Liver (tissue), 9 donors: ENCODE data around the gene PADI6. TPM values are rescaled to one million over a fixed set of nuclear protein-coding genes. Genes with fewer than 3 reads are reported as not detected.

Experiments
- DNase-seq: peaks from one replicate; pipeline ENCODE4 v3.0.0-alpha.2; 2017; ENCODE audit warnings: low spot score
- H3K27ac ChIP-seq, 2 donors: one replicate each; pipeline ENCODE4 v1.7.0; 2013; ENCODE audit warnings: inconsistent platforms in 2 of 2, low read length in 2 of 2, control low read depth in 1 of 2, low read depth in 1 of 2, mild to moderate bottlenecking in 1 of 2
- H3K27me3 ChIP-seq, 4 donors: one replicate each; pipeline versions ENCODE4 v1.6.1 to v1.7.0; 2013; ENCODE audit warnings: low read length in 3 of 4, inconsistent platforms in 1 of 4, mild to moderate bottlenecking in 1 of 4, moderate library complexity in 1 of 4; ENCODE audit not compliant: control insufficient read depth in 4 of 4, insufficient read depth in 4 of 4
- H3K36me3 ChIP-seq, 4 donors: one replicate each; pipeline versions ENCODE4 v1.6.1 to v1.7.0; 2013; ENCODE audit warnings: low read length in 3 of 4, mild to moderate bottlenecking in 3 of 4, low read depth in 1 of 4, moderate library complexity in 1 of 4; ENCODE audit not compliant: control insufficient read depth in 4 of 4, insufficient read depth in 3 of 4
- H3K4me1 ChIP-seq, 4 donors: one replicate each; pipeline versions ENCODE4 v1.6.1 to v1.7.0; 2013; ENCODE audit warnings: low read length in 3 of 4, mild to moderate bottlenecking in 3 of 4, moderate library complexity in 1 of 4; ENCODE audit not compliant: control insufficient read depth in 4 of 4, insufficient read depth in 4 of 4
- H3K4me3 ChIP-seq, 3 donors: one replicate each; pipeline versions ENCODE4 v1.6.1 to v1.7.0; 2013; ENCODE audit warnings: low read length in 3 of 3, control low read depth in 1 of 3, low read depth in 1 of 3, mild to moderate bottlenecking in 1 of 3
- H3K9ac ChIP-seq, 2 donors: one replicate each; pipeline ENCODE4 v1.7.0; 2013; ENCODE audit warnings: low read length in 2 of 2, mild to moderate bottlenecking in 2 of 2, moderate library complexity in 2 of 2, control low read depth in 1 of 2, low read depth in 1 of 2
- H3K9me3 ChIP-seq, 4 donors: one replicate each; pipeline versions ENCODE4 v1.6.1 to v1.7.0; 2013; ENCODE audit warnings: low read length in 3 of 4; ENCODE audit not compliant: control insufficient read depth in 4 of 4
- EGR1 ChIP-seq, 2 donors: IDR thresholded peaks; 2 replicates each; pipeline ENCODE4 v1.6.1; 2016 to 2018; ENCODE audit warnings: antibody characterized with exemption in 2 of 2, low read depth in 2 of 2
- FOXA2 ChIP-seq: IDR thresholded peaks from 2 replicates; pipeline ENCODE4 v1.6.1; 2016; ENCODE audit warnings: antibody characterized with exemption
- GABPA ChIP-seq, 2 donors: IDR thresholded peaks in 1 of 2; conservative IDR thresholded peaks in 1 of 2; 2 replicates each; pipeline ENCODE4 v1.6.1; 2016; ENCODE audit warnings: antibody characterized with exemption in 2 of 2, mild to moderate bottlenecking in 1 of 2, moderate library complexity in 1 of 2
- HNF4A ChIP-seq, 2 donors: conservative IDR thresholded peaks; 2 replicates each; pipeline ENCODE4 v1.6.1; 2016; ENCODE audit warnings: antibody characterized with exemption in 2 of 2, mild to moderate bottlenecking in 2 of 2
- HNF4G ChIP-seq: IDR thresholded peaks from 2 replicates; pipeline ENCODE4 v1.6.1; 2016; ENCODE audit warnings: antibody characterized with exemption
- JUND ChIP-seq, 2 donors: IDR thresholded peaks; 2 replicates each; pipeline ENCODE4 v1.6.1; 2016; ENCODE audit warnings: antibody characterized with exemption in 2 of 2
- NR2F2 ChIP-seq: IDR thresholded peaks from 2 replicates; pipeline ENCODE4 v1.6.1; 2016; ENCODE audit warnings: antibody characterized with exemption
- RAD21 ChIP-seq, 2 donors: IDR thresholded peaks; 2 replicates each; pipeline ENCODE4 v1.6.1; 2016; ENCODE audit warnings: antibody characterized with exemption in 2 of 2, mild to moderate bottlenecking in 2 of 2
- RXRA ChIP-seq, 2 donors: IDR thresholded peaks; 2 replicates each; pipeline ENCODE4 v1.6.1; 2017 to 2018; ENCODE audit warnings: antibody characterized with exemption in 2 of 2, mild to moderate bottlenecking in 1 of 2
- SP1 ChIP-seq: IDR thresholded peaks from 2 replicates; pipeline ENCODE4 v1.6.1; 2018; ENCODE audit warnings: antibody characterized with exemption, mild to moderate bottlenecking
- TAF1 ChIP-seq: conservative IDR thresholded peaks from 2 replicates; pipeline ENCODE4 v1.6.1; 2016; ENCODE audit warnings: antibody characterized with exemption, mild to moderate bottlenecking
- YY1 ChIP-seq: IDR thresholded peaks from 2 replicates; pipeline ENCODE4 v1.6.1; 2016; ENCODE audit warnings: antibody characterized with exemption, mild to moderate bottlenecking
- WGBS: extraction: QIAGEN DNeasy Blood & Tissue Kit; methylation state at CpG from one replicate; pipeline ENCODE4 v1.1.7; 2013; 5-methylcytosine and 5-hydroxymethylcytosine counted together
- polyA plus RNA-seq, 2 donors: library from polyadenylated mRNA; stranded (reverse) in 1 of 2; unstranded in 1 of 2; fragments of 200-250 nt in 1 of 2; fragments of >200 nt in 1 of 2; fragmentation: Nextera tagmentation in 1 of 2; extraction: Ambion mirVana in 1 of 2; gene quantifications; one replicate each; pipeline versions ENCODE4 v1.2.1 to v1.2.3, GENCODE V29; 2013 to 2015
- total RNA-seq, 2 donors: library from RNA; depleted of rRNA; stranded (reverse); fragments of >200 nt; gene quantifications; one replicate each; pipeline ENCODE4 v1.2.3, GENCODE V29; 2014
- TF ChIP-seq, protein P1 (sequence below): IDR thresholded peaks from 2 replicates; pipeline ENCODE4 v1.6.1; 2016; ENCODE audit warnings: antibody characterized with exemption
- TF ChIP-seq, protein P2 (sequence below): fragments of 150-350 bp; IDR thresholded peaks from 2 replicates; pipeline ENCODE4 v1.5.1; 2017; ENCODE audit warnings: improper control_type of control experiment, low read depth, low read length; ENCODE audit not compliant: missing input control
- TF ChIP-seq, protein P3 (sequence below): IDR thresholded peaks from 2 replicates; pipeline ENCODE4 v1.6.1; 2016; ENCODE audit warnings: antibody characterized with exemption
- TF ChIP-seq, protein P4 (sequence below): IDR thresholded peaks from 2 replicates; pipeline ENCODE4 v1.6.1; 2016; ENCODE audit warnings: antibody characterized with exemption, mild to moderate bottlenecking
- donor health status: healthy.
- donor health status: healthy.
- donor health status: healthy.
- donor health status: healthy.
- donor health status: healthy.

Gene PADI6
- total and polyA plus RNA-seq, 4 donors, result not detected

GRCh38 chr1:17432412-17432811 is 60.4 kb downstream of the PADI6 start:
- no peaks in the 10 kb centered on the region for H3K9me3 ChIP-seq
- no peak for DNase-seq
- no peak overlapping the region for H3K27ac ChIP-seq
- no peak overlapping the region for H3K4me3 ChIP-seq
- peaks cover 4 to 19% (median 17%) of the 10 kb centered on the region in 4 donors for H3K4me1 ChIP-seq
- no peak overlapping the region for H3K9ac ChIP-seq
- H3K36me3 ChIP-seq, result peaks cover 4 to 11% (median 7%) of the 10 kb centered on the region in 4 donors
- WGBS, result 89% methylated on average over 3 of the region's 3 CpGs
- no peak for TF ChIP-seq YY1
- TF ChIP-seq, protein P1, sequence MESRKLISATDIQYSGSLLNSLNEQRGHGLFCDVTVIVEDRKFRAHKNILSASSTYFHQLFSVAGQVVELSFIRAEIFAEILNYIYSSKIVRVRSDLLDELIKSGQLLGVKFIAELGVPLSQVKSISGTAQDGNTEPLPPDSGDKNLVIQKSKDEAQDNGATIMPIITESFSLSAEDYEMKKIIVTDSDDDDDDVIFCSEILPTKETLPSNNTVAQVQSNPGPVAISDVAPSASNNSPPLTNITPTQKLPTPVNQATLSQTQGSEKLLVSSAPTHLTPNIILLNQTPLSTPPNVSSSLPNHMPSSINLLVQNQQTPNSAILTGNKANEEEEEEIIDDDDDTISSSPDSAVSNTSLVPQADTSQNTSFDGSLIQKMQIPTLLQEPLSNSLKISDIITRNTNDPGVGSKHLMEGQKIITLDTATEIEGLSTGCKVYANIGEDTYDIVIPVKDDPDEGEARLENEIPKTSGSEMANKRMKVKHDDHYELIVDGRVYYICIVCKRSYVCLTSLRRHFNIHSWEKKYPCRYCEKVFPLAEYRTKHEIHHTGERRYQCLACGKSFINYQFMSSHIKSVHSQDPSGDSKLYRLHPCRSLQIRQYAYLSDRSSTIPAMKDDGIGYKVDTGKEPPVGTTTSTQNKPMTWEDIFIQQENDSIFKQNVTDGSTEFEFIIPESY, result no peak
- no peak for TF ChIP-seq HNF4A (conservative IDR thresholded peaks at IDR 0.05)
- no peak for TF ChIP-seq NR2F2
- no peak for TF ChIP-seq RXRA (IDR thresholded peaks at IDR 0.05)
- no peak for TF ChIP-seq JUND (IDR thresholded peaks at IDR 0.05)
- TF ChIP-seq, protein P2, sequence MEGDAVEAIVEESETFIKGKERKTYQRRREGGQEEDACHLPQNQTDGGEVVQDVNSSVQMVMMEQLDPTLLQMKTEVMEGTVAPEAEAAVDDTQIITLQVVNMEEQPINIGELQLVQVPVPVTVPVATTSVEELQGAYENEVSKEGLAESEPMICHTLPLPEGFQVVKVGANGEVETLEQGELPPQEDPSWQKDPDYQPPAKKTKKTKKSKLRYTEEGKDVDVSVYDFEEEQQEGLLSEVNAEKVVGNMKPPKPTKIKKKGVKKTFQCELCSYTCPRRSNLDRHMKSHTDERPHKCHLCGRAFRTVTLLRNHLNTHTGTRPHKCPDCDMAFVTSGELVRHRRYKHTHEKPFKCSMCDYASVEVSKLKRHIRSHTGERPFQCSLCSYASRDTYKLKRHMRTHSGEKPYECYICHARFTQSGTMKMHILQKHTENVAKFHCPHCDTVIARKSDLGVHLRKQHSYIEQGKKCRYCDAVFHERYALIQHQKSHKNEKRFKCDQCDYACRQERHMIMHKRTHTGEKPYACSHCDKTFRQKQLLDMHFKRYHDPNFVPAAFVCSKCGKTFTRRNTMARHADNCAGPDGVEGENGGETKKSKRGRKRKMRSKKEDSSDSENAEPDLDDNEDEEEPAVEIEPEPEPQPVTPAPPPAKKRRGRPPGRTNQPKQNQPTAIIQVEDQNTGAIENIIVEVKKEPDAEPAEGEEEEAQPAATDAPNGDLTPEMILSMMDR, result no peak
- TF ChIP-seq RAD21 (IDR thresholded peaks at IDR 0.05), result no peak
- TF ChIP-seq SP1, result no peak
- TF ChIP-seq TAF1, result no peak
- TF ChIP-seq, protein P3, sequence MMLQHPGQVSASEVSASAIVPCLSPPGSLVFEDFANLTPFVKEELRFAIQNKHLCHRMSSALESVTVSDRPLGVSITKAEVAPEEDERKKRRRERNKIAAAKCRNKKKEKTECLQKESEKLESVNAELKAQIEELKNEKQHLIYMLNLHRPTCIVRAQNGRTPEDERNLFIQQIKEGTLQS, result no peak
- TF ChIP-seq EGR1 (IDR thresholded peaks at IDR 0.05; ENCODE audit: low read depth in 2 of 2), result no peak
- TF ChIP-seq GABPA (IDR thresholded peaks at IDR 0.05 in 1 of 2, conservative IDR thresholded peaks at IDR 0.05 in 1 of 2), result no peak
- no peak for TF ChIP-seq HNF4G
- TF ChIP-seq FOXA2, result no peak
- no peaks in the 10 kb centered on the region for H3K27me3 ChIP-seq

GRCh38 chr1:17433261-17433660 is 61.3 kb downstream of the PADI6 start:
- Histone ChIP-seq H3K27ac (no peak overlapping the region), H3K36me3 (peaks cover 0 to 3% (median 2%) of the 10 kb centered on the region in 4 donors), H3K9me3 (no peaks in the 10 kb centered on the region), H3K4me3 (no peak overlapping the region), H3K27me3 (no peaks in the 10 kb centered on the region), H3K9ac (no peak overlapping the region), H3K4me1 (peaks cover 4 to 19% (median 17%) of the 10 kb centered on the region in 4 donors)
- no peak for TF ChIP-seq NR2F2
- WGBS, result 90% methylated on average over 13 of the region's 13 CpGs
- DNase-seq, result no peak

GRCh38 chr1:17434016-17434415 is 62.0 kb downstream of the PADI6 start:
- Histone ChIP-seq H3K27me3 (no peaks in the 10 kb centered on the region), H3K27ac (no peak overlapping the region), H3K9me3 (no peaks in the 10 kb centered on the region), H3K36me3 (peaks cover 0 to 2% (median 0%) of the 10 kb centered on the region in 4 donors), H3K4me1 (peaks cover 4 to 19% (median 15%) of the 10 kb centered on the region in 4 donors), H3K4me3 (no peak overlapping the region), H3K9ac (no peak overlapping the region)
- TF ChIP-seq, protein P4, sequence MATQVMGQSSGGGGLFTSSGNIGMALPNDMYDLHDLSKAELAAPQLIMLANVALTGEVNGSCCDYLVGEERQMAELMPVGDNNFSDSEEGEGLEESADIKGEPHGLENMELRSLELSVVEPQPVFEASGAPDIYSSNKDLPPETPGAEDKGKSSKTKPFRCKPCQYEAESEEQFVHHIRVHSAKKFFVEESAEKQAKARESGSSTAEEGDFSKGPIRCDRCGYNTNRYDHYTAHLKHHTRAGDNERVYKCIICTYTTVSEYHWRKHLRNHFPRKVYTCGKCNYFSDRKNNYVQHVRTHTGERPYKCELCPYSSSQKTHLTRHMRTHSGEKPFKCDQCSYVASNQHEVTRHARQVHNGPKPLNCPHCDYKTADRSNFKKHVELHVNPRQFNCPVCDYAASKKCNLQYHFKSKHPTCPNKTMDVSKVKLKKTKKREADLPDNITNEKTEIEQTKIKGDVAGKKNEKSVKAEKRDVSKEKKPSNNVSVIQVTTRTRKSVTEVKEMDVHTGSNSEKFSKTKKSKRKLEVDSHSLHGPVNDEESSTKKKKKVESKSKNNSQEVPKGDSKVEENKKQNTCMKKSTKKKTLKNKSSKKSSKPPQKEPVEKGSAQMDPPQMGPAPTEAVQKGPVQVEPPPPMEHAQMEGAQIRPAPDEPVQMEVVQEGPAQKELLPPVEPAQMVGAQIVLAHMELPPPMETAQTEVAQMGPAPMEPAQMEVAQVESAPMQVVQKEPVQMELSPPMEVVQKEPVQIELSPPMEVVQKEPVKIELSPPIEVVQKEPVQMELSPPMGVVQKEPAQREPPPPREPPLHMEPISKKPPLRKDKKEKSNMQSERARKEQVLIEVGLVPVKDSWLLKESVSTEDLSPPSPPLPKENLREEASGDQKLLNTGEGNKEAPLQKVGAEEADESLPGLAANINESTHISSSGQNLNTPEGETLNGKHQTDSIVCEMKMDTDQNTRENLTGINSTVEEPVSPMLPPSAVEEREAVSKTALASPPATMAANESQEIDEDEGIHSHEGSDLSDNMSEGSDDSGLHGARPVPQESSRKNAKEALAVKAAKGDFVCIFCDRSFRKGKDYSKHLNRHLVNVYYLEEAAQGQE, result no peak
- TF ChIP-seq SP1 (no peak), NR2F2 (no peak), HNF4A (conservative IDR thresholded peaks at IDR 0.05) (no peak), GABPA (IDR thresholded peaks at IDR 0.05 in 1 of 2, conservative IDR thresholded peaks at IDR 0.05 in 1 of 2) (no peak), FOXA2 (no peak)
- TF ChIP-seq, protein P2, result no peak
- TF ChIP-seq, protein P3, result no peak
- WGBS, result 89% methylated on average over 3 of the region's 3 CpGs
- no peak for DNase-seq
